Effector CD8-positive, alpha-beta T cell (primary cell): ENCODE results near the gene HMCN2.

ENCODE experiments used
- DNase-seq: peaks from one replicate; lab custom pipeline; 2025; lab: John Stamatoyannopoulos, UW

The HMCN2 gene

GRCh38 chr9:130308081-130308571 is 42.6 kb downstream of the HMCN2 start:
- no peak for DNase-seq

GRCh38 chr9:130309689-130310455 is 44.3 kb downstream of the HMCN2 start:
- DNase-seq = no peak

- DNase-seq = no peak
Observed at GRCh38 chr9:130310456-130310855, 44.9 kb downstream of the HMCN2 start.

- DNase-seq = no peak
Observed at GRCh38 chr9:130311003-130311402, 45.4 kb downstream of the HMCN2 start.

- DNase-seq = no peak
Observed at GRCh38 chr9:130311408-130312140, 46.0 kb downstream of the HMCN2 start.

- no peak for DNase-seq
Observed at GRCh38 chr9:130313103-130313858, 47.7 kb downstream of the HMCN2 start.

DNA sequence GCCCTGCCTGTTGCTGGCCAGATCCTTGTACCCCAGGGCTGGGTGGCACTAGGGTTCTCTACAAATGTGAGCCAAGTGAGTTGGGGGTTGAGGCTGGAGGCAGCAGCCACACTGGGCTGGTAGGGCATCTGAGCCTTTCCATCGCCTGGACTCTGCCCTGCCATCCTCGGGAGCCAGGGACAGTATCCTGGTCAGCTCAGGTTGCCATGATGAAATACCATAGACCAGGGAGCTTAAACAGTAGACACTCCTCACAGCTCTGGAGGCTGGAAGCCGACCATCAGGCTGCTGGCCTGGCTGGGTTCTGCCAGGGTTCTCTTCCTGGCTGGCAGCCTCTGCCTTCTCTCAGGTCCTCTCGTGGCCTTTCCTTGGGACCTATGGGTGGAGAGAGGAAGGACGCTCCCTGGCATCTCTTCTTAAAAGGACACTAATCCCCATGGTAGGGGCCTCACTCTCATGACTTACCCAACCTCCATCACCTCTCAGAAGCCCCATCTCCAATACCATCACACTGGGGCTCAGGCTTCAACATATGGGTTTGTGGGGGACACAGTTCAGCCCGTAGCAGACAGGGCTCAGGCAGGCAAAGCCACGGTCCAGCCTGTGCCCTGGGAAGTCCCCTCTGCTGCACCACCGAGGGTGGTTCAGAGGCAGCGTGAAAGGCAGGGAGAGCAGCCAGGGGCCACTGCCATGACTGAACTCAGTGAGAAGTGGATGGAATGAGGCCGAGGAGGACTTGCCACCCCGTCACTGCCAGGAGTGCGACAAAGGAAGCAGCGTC is 50.1 kb downstream of the HMCN2 start:
- DNase-seq = no peak

- DNase-seq = no peak
Observed at GRCh38 chr9:130316430-130316829, 50.9 kb downstream of the HMCN2 start.

GRCh38 chr9:130319300-130319699 is 53.7 kb downstream of the HMCN2 start:
- DNase-seq = no peak

GRCh38 chr9:130319944-130320712 is 54.6 kb downstream of the HMCN2 start:
- no peak for DNase-seq

- DNase-seq = no peak
Observed at GRCh38 chr9:130320723-130321481, 55.3 kb downstream of the HMCN2 start.

DNA sequence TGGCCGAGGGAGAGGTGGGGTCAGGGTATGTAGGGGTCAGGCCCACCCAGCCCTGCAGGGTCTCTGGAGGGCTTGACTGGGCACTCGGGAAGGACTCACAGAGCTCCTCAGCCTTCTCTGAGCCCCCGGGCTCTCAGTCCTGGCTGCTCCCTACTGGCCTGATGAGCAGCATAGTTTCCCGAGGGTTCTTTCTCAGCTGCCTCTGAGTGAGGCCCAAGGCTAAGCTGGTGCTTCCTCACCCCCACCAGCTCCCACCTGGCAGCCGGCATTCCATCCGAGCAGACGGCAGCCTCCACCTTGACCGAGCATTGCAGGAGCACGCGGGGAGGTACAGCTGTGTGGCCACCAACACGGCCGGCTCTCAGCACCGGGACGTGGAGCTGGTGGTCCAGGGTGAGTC is 56.0 kb downstream of the HMCN2 start:
- DNase-seq = no peak

- DNase-seq = no peak
Observed at GRCh38 chr9:130323051-130323745, 57.6 kb downstream of the HMCN2 start.

GRCh38 chr9:130325921-130326320 is 60.4 kb downstream of the HMCN2 start:
- no peak for DNase-seq

GRCh38 chr9:130327070-130327780 is 61.7 kb downstream of the HMCN2 start:
- DNase-seq = no peak

GRCh38 chr9:130327781-130328348 is 62.3 kb downstream of the HMCN2 start:
- DNase-seq = no peak

DNA sequence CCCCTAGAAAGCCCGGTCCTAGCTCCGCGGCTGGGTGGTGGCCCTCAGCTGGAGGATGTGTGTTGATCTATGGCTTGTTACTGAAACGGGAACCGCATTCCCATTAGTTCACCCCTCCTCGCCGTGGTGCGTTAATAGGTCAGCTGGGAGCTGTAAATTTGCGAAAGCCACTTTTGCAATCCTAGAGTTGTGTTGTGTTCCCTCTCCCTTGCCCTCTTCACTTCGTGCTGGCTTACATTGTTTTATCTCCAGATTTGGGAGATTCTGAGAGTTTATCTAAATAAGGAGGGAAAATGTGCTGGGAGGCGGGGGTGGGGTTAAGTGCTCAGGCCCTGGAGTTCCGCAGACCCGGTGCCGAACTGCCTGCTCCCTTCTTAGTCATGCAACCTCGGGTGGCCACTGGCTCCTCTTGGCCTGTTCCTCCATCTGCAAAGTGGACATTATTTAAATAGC is 62.8 kb downstream of the HMCN2 start:
- DNase-seq = no peak

GRCh38 chr9:130329061-130329460 is 63.5 kb downstream of the HMCN2 start:
- no peak for DNase-seq
